HL-60 (cell line): ENCODE results near the gene ZNF862.

Source experiments
- DNase-seq, 2 experiments: peaks; one replicate each; pipeline ENCODE4 v3.0.0-alpha.2; 2010 to 2020; ENCODE audit warnings: low read depth in 1 of 2, low spot score in 1 of 2
- H3K27ac ChIP-seq: fragments of 250-450 bp; sonication (Bioruptor Pico); replicated peaks from 2 replicates; pipeline ENCODE4 v1.5.1; 2020; ENCODE audit warnings: mild to moderate bottlenecking, moderate library complexity
- H3K27me3 ChIP-seq: fragments of 250-450 bp; sonication (Bioruptor Pico); 2 replicates; pipeline ENCODE4 v1.5.1; 2021; ENCODE audit warnings: mild to moderate bottlenecking, moderate library complexity; ENCODE audit not compliant: insufficient read depth, poor library complexity, severe bottlenecking
- H3K4me3 ChIP-seq: replicated peaks from 2 replicates; pipeline ENCODE4 v1.5.1; 2011; ENCODE audit warnings: mild to moderate bottlenecking, control low read depth, low read length; ENCODE audit not compliant: insufficient read depth
- GABPA ChIP-seq: IDR thresholded peaks from 2 replicates; pipeline ENCODE4 v1.6.1; 2012; ENCODE audit warnings: low read depth
- POLR2AphosphoS5 ChIP-seq: IDR thresholded peaks from 2 replicates; pipeline ENCODE4 v1.6.1; 2012; ENCODE audit warnings: low read depth
- SPI1 ChIP-seq: IDR thresholded peaks from 2 replicates; pipeline ENCODE4 v1.6.1; 2012; ENCODE audit warnings: low read depth, mild to moderate bottlenecking, borderline replicate concordance
- TF ChIP-seq, protein P1 (sequence below): IDR thresholded peaks from 2 replicates; pipeline ENCODE4 v1.6.1; 2012; ENCODE audit warnings: low read depth; ENCODE audit not compliant: insufficient replicate concordance
- TF ChIP-seq, protein P2 (sequence below): IDR thresholded peaks from one replicate; pipeline ENCODE4 v1.5.1; 2011; ENCODE audit warnings: low read length, control low read depth, inconsistent platforms; ENCODE audit not compliant: insufficient read depth

Gene ZNF862

DNA sequence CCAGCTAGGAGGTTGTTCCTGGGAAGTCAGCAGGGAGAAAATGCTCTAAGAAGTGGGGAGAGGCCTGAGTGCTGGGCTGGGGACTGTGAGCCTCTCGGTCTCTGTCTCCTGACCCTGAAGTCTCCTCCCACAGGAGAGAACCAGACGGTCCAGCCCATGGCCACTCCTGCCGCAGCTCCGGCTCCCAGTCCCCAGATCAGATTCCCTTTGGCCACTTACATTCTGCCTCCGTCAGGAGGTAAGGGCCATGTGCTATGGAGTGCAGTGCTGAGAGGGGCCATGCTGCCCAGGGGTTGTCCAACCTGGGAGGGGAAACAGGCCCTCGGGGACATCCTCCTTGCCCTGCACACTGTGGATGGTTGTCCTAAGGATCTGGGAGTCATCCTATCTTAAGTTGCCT is 43.5 kb upstream of the ZNF862 start:
- Histone ChIP-seq H3K27ac (no peak overlapping the region), H3K4me3 (no peak overlapping the region), H3K27me3 (peaks cover 18% of the 10 kb centered on the region)
- no peak for DNase-seq
- TF ChIP-seq, protein P1, sequence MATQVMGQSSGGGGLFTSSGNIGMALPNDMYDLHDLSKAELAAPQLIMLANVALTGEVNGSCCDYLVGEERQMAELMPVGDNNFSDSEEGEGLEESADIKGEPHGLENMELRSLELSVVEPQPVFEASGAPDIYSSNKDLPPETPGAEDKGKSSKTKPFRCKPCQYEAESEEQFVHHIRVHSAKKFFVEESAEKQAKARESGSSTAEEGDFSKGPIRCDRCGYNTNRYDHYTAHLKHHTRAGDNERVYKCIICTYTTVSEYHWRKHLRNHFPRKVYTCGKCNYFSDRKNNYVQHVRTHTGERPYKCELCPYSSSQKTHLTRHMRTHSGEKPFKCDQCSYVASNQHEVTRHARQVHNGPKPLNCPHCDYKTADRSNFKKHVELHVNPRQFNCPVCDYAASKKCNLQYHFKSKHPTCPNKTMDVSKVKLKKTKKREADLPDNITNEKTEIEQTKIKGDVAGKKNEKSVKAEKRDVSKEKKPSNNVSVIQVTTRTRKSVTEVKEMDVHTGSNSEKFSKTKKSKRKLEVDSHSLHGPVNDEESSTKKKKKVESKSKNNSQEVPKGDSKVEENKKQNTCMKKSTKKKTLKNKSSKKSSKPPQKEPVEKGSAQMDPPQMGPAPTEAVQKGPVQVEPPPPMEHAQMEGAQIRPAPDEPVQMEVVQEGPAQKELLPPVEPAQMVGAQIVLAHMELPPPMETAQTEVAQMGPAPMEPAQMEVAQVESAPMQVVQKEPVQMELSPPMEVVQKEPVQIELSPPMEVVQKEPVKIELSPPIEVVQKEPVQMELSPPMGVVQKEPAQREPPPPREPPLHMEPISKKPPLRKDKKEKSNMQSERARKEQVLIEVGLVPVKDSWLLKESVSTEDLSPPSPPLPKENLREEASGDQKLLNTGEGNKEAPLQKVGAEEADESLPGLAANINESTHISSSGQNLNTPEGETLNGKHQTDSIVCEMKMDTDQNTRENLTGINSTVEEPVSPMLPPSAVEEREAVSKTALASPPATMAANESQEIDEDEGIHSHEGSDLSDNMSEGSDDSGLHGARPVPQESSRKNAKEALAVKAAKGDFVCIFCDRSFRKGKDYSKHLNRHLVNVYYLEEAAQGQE: no peak
- TF ChIP-seq POLR2AphosphoS5 (no peak), SPI1 (no peak), GABPA (no peak)
- TF ChIP-seq, protein P2, sequence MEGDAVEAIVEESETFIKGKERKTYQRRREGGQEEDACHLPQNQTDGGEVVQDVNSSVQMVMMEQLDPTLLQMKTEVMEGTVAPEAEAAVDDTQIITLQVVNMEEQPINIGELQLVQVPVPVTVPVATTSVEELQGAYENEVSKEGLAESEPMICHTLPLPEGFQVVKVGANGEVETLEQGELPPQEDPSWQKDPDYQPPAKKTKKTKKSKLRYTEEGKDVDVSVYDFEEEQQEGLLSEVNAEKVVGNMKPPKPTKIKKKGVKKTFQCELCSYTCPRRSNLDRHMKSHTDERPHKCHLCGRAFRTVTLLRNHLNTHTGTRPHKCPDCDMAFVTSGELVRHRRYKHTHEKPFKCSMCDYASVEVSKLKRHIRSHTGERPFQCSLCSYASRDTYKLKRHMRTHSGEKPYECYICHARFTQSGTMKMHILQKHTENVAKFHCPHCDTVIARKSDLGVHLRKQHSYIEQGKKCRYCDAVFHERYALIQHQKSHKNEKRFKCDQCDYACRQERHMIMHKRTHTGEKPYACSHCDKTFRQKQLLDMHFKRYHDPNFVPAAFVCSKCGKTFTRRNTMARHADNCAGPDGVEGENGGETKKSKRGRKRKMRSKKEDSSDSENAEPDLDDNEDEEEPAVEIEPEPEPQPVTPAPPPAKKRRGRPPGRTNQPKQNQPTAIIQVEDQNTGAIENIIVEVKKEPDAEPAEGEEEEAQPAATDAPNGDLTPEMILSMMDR: no peak

DNA sequence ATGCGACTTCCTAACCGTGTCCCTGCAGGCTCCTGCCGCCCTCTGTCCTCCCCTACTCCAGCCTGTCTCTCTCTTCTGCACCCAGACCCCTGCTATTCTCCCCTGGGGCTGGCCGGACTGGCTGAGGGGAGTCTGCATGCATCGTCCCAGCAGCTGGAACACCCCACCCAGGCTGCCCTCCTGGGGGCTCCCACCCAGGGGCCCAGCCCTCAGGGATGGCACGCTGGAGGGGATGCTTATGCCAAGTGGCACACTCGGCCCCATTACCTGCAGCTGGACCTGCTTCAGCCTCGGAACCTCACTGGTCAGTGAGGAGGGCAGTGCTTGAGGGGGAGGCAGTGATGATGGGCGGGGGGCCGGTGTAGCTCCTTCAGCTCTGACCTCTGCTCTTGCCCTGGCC is 43.0 kb upstream of the ZNF862 start:
- Histone ChIP-seq H3K27me3 (peaks cover 14% of the 10 kb centered on the region), H3K27ac (no peak overlapping the region), H3K4me3 (no peak overlapping the region)
- DNase-seq: no peak
- no peak for TF ChIP-seq GABPA
- no peak for TF ChIP-seq SPI1
- no peak for TF ChIP-seq POLR2AphosphoS5
- TF ChIP-seq, protein P1: no peak
- TF ChIP-seq, protein P2: no peak

DNA sequence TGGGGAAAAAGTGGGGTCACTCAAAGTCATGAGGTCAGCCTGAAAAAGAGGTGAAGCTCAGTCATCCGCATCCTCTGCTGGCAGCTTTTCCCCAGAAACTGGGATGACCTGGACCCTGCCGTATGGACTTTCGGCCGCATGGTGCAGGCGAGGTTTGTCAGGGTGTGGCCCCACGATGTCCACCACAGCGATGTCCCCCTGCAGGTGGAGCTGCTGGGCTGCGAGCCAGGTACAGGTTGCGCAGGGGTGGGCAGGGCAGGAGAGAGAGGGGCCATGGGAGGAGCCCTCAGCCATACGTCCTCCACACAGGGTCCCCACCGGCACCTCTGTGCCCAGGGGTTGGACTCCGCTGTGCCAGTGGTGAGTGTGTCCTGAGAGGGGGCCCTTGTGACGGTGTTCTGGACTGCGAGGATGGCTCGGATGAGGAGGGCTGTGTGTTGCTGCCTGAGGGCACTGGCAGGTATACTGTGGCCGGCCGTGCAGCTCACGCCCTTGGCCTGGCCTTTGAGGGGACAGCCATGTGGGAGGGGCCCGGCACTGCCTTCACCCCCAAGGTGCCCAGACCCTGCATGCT is 41.8 kb upstream of the ZNF862 start:
- TF ChIP-seq GABPA (no peak), SPI1 (no peak), POLR2AphosphoS5 (no peak)
- TF ChIP-seq, protein P1: no peak
- TF ChIP-seq, protein P2: no peak
- peaks cover 9% of the 10 kb centered on the region for H3K27me3 ChIP-seq
- no peak for DNase-seq
- no peak overlapping the region for H3K27ac ChIP-seq
- H3K4me3 ChIP-seq: no peak overlapping the region
